ENCODE results near the gene SNTG2. TPM values are rescaled to one million over a fixed set of nuclear protein-coding genes. Genes with fewer than 3 reads are reported as not detected.

SNTG2 gene
- total RNA-seq, 1 donor = under 0.01 TPM

DNA sequence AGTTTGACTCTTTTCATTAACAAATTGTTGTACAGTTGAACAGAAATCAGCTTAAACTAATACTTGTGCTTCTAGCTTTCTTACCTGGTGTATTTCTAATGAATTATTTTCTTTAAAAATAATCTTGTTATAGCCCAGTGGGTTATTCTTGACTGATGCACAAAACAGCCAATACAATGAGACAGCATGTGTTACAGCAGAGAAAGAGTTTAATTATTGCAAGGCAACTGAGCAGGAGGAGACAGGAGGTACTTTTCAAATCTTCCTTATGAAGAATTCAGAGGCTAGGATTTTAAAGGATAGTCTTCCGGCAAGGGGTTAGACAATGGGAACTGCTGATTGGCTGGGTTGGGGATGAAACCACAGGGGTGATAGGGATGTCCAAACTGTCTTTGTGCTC is 398.1 kb downstream of the SNTG2 start:
- H3K4me3 ChIP-seq (ENCODE audit: low read depth, low read length) = no peak overlapping the region
- TF ChIP-seq, protein P1, sequence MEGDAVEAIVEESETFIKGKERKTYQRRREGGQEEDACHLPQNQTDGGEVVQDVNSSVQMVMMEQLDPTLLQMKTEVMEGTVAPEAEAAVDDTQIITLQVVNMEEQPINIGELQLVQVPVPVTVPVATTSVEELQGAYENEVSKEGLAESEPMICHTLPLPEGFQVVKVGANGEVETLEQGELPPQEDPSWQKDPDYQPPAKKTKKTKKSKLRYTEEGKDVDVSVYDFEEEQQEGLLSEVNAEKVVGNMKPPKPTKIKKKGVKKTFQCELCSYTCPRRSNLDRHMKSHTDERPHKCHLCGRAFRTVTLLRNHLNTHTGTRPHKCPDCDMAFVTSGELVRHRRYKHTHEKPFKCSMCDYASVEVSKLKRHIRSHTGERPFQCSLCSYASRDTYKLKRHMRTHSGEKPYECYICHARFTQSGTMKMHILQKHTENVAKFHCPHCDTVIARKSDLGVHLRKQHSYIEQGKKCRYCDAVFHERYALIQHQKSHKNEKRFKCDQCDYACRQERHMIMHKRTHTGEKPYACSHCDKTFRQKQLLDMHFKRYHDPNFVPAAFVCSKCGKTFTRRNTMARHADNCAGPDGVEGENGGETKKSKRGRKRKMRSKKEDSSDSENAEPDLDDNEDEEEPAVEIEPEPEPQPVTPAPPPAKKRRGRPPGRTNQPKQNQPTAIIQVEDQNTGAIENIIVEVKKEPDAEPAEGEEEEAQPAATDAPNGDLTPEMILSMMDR (IDR thresholded peaks at IDR 0.05; ENCODE audit: insufficient read depth, low read depth, low read length) = no peak
- no peak for DNase-seq (ENCODE audit: low read depth)

DNA sequence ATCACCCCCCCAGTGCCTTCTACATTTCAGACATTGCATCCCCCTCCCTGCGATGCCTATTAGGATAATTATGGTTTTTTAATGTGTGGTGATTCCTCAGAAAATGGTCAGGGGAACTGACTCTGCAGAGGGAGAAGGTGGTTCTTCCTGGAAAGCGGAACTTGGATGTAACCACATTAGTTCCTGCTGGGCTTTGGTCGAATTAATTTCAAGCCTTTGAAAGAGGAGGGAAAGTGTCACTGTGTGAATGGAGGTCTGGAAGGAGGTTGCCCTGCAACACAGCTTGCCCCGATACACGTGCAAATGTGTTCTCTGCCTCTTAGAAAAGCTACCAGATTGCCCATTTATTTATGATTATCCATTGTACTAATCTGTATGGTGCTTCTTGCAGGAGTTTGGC is 399.5 kb downstream of the SNTG2 start:
- TF ChIP-seq, protein P1 (IDR thresholded peaks at IDR 0.05; ENCODE audit: insufficient read depth, low read depth, low read length) = no peak
- DNase-seq (ENCODE audit: low read depth) = no peak
- no peak overlapping the region for H3K4me3 ChIP-seq (ENCODE audit: low read depth, low read length)

DNA sequence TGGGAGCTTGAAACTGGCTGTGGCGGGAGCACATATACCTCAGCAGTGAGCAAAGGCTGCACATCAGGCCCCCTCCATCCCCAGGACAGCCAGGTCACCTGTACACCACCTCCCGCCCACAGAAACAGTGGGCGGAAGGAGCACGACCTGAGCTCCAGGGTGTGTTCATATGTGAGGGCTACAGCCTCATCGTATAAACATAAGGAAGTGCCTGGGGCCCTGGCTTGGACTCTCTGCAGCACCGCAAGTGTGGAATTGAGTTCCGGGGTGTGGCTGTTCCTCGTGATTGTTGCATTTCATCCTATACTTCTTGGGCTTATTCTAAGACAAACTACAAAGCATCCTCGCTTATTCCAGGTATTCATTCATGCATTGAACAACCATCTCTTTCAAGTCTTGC is 402.5 kb downstream of the SNTG2 start:
- DNase-seq (ENCODE audit: low read depth) = no peak
- no peak overlapping the region for H3K4me3 ChIP-seq (ENCODE audit: low read depth, low read length)
- TF ChIP-seq, protein P1 (IDR thresholded peaks at IDR 0.05; ENCODE audit: insufficient read depth, low read depth, low read length) = no peak

DNA sequence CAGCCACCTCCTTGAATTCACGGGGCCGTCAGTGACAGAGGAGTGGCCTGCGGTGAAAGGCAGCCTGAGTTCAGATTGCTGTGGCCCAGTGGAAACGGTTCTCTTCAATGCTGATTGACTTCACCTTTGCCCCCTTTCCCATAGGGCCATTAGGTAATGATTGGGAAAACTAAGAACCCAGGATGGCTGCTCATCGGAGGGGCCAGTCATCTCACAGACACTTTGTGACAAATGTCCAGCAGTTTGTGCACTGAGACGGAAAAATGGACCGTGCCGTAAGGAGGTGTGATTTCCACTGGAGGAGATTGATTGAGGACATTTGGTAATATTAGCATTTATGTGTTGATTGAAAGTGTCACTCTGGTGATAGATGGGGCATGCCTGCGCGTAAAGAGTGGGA is 402.9 kb downstream of the SNTG2 start:
- no peak for DNase-seq (ENCODE audit: low read depth)
- H3K4me3 ChIP-seq (ENCODE audit: low read depth, low read length) = no peak overlapping the region
- TF ChIP-seq, protein P1 (IDR thresholded peaks at IDR 0.05; ENCODE audit: insufficient read depth, low read depth, low read length) = no peak

DNA sequence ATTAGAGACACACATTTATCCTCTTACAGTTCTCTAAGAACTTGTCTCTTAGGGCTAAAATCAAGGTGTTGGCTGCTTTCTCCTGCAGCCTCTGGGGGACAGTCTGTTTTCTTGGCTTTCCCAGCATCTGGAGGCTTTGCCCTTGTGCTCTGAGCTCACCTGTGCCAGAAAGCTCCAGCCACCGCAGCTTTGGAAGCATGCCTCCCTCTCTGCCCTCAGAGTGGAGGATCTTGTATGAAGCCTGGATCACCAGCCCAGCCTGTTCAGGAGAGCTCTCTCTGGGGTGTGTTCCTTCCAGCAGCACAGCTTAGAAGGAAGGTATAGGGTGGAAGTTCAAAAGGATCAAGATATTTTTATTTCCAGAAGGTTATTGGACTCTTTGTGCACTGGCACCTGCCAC is 409.5 kb downstream of the SNTG2 start:
- TF ChIP-seq, protein P1 (IDR thresholded peaks at IDR 0.05; ENCODE audit: insufficient read depth, low read depth, low read length) = no peak
- no peak for DNase-seq (ENCODE audit: low read depth)
- no peak overlapping the region for H3K4me3 ChIP-seq (ENCODE audit: low read depth, low read length)

DNA sequence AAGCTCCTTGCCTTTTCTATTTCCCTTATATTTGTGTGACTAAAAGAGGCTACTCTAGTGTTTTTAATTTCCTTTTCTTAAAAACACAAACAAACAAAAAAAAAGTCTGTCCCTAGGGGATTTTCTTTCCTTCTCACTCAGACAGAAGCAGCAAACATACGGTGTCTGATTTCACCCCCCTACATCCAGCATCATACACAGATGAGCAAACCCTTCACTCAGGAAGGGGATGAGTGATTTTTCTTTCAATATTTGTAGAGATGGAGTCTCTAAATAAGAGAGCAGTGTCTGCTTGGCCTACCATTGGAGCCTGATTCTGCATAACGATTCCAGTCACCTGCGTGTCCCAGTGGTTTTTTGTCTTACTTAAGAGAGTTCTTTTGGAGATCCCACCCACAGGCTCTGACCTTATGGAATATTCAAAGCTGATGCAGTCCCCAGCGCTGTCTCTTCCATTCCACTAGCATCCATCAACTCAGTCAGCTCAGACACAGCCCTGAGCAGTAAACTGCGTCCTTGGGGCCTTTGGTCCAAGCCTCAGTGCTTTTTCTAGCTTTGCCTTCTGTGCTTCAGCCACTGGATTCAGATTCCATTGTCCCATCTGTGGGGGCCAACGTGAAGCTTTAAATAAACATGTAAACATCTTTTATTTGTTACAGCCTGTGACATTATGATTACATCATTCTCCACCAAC is 410.1 kb downstream of the SNTG2 start:
- TF ChIP-seq, protein P1 (IDR thresholded peaks at IDR 0.05; ENCODE audit: insufficient read depth, low read depth, low read length) = no peak
- no peak overlapping the region for H3K4me3 ChIP-seq (ENCODE audit: low read depth, low read length)
- DNase-seq (ENCODE audit: low read depth) = no peak

DNA sequence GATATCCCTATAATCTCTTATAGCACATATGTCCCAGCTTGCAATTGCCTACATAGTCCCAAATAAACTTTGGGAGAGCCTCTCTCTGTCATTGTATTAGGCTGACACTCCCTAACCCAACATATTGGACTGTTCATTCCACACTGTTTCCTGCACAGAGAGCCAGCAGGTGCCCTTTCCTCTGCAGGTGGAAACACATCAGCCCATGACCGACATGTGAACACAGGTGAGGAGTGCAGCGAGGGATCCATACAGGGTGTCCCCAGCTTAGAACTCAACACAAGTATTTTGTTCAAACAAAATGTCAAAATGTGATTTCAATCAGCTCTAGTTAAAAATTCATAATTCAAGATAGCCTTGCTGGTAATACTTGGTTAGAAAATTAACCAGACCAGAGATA is 412.7 kb downstream of the SNTG2 start:
- no peak overlapping the region for H3K4me3 ChIP-seq (ENCODE audit: low read depth, low read length)
- DNase-seq (ENCODE audit: low read depth) = no peak
- TF ChIP-seq, protein P1 (IDR thresholded peaks at IDR 0.05; ENCODE audit: insufficient read depth, low read depth, low read length) = no peak
